SU-DHL-6 (cell line): Measurements from ENCODE around the gene MOB3A.

Experiments
- CTCF ChIP-seq: fragments of 200-600 bp; sonication (generic); IDR thresholded peaks from one replicate; pipeline ENCODE4 v1.5.1; 2017; ENCODE audit warnings: antibody characterized with exemption, mild to moderate bottlenecking, low read length, moderate library complexity; ENCODE audit not compliant: insufficient read depth, poor library complexity, severe bottlenecking
- EZH2phosphoT487 ChIP-seq: fragments of 200-600 bp; sonication (generic), shearing (Covaris generic); conservative IDR thresholded peaks from 2 replicates; pipeline ENCODE4 v1.6.1; 2018; ENCODE audit warnings: mild to moderate bottlenecking, antibody characterized with exemption, low read length, moderate library complexity, mixed read lengths

- TF ChIP-seq CTCF (no peak), EZH2phosphoT487 (no peak)
These were observed 31.7 kb downstream of the MOB3A start for GRCh38 chr19:2064395-2064787.
